Stomach smooth muscle (tissue), 2 donors: ENCODE data around the gene SYPL2.

Experiments used
- H3K27ac ChIP-seq: one replicate; pipeline ENCODE4 v1.7.0; 2013; ENCODE audit warnings: mild to moderate bottlenecking, low read length, inconsistent platforms
- H3K27me3 ChIP-seq, 2 donors: one replicate each; pipeline ENCODE4 v1.7.0; 2013; ENCODE audit warnings: low read length in 2 of 2; ENCODE audit not compliant: insufficient read depth in 2 of 2, control insufficient read depth in 1 of 2
- H3K36me3 ChIP-seq, 2 donors: one replicate each; pipeline ENCODE4 v1.7.0; 2013; ENCODE audit warnings: low read length in 2 of 2; ENCODE audit not compliant: control insufficient read depth in 2 of 2, insufficient read depth in 2 of 2
- H3K4me1 ChIP-seq: one replicate; pipeline ENCODE4 v1.7.0; 2013; ENCODE audit warnings: low read length; ENCODE audit not compliant: control insufficient read depth, insufficient read depth
- H3K4me3 ChIP-seq, 2 donors: one replicate each; pipeline ENCODE4 v1.7.0; 2013; ENCODE audit warnings: low read length in 2 of 2
- H3K9ac ChIP-seq, 2 donors: one replicate each; pipeline ENCODE4 v1.7.0; 2013; ENCODE audit warnings: low read length in 2 of 2, mild to moderate bottlenecking in 1 of 2
- H3K9me3 ChIP-seq, 2 donors: one replicate each; pipeline ENCODE4 v1.7.0; 2013; ENCODE audit warnings: low read length in 2 of 2; ENCODE audit not compliant: control insufficient read depth in 2 of 2
- donor health status: healthy.
- donor health status: Pancreatic carcinoma.

Gene SYPL2

DNA sequence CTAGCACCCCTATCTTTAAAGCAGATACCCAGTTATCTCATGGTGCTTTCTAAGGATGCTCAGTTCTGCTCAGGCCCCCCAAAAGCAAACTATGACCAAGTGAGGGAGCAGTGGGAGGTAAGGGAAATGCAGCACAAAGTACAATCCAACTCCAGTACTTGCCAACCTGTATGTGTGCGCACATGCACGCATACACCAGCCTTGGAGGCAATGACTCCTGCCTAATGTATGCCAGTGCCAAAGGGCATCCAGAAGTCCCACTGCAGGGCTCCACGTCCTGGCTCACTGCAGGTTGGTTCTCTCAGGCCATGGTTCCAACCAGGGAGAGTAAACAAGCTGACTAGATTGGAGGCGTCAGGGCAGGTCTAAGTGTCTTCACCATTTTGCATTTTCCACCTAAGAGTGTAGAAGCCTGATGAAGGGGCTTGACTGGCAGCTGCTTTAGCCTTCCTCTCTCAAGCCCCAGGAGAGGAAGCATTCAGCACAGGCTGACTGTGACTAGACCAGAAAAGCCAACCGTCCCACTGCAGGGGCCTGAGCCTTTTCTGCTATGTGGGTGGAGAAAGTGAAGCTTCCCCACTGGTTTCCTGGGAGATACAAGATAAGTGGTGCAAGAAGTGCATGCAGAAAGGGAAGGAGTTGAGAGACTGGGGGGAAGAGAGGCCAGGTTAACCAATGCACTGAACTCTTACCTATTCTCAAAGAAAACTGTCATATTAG is 35.5 kb downstream of the SYPL2 start:
- no peaks in the 10 kb centered on the region for H3K27me3 ChIP-seq
- H3K9ac ChIP-seq: no peak overlapping the region
- H3K9me3 ChIP-seq: no peaks in the 10 kb centered on the region
- H3K27ac ChIP-seq: peak overlapping the region; percentile 58
- peaks cover 4 to 21% of the 10 kb centered on the region in 2 donors for H3K36me3 ChIP-seq
- peaks cover 58% of the 10 kb centered on the region for H3K4me1 ChIP-seq
- peak overlapping the region in 1 of 2 donors; percentile 29 for H3K4me3 ChIP-seq

DNA sequence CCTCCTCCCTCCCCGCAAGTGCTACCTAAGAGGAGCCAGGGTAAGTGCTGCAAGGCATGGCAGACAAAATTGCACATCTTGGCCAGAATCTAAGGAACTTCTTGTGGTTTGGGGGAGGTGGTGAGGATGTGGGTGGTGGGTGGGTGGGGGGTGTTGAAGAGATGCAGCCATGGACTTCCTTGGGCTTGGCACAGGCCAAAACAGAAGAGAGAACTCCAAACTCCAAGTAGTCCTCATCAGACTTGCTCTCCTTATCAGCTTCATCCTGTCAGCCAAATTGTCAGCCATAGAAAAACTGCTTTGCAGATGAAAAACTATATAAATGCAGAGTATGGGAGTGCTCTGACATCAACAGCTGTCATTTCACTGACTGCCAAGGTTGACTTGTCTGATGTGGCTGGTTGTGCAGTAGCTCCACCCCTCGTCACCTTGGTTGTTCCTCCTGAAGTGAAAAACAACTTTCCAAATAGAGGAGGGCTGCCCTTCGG is 36.1 kb downstream of the SYPL2 start:
- H3K9ac ChIP-seq: no peak overlapping the region
- H3K4me1 ChIP-seq: peaks cover 58% of the 10 kb centered on the region
- H3K9me3 ChIP-seq: no peaks in the 10 kb centered on the region
- no peak overlapping the region for H3K4me3 ChIP-seq
- peaks cover 3 to 14% of the 10 kb centered on the region in 2 donors for H3K36me3 ChIP-seq
- no peaks in the 10 kb centered on the region for H3K27me3 ChIP-seq
- peak overlapping the region; percentile 58 for H3K27ac ChIP-seq

DNA sequence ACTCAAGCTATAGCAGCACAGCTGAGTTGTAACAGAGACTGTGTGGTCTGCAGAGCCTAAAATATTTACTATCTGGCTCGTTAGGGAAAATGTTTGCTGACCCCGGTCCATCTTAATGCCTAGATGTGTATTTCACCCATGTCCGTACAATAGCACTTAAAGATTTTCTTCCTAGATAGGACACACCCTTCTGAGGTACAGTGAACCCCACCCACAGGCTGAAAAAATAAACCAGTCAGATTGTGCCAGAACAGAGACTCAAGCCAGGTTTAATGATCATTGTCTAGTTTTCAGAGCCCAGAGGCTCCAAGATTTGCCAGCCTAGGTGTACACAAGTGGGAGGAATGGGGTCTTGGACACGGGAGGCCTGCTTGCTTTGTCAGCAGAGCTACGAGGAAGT is 37.6 kb downstream of the SYPL2 start:
- Histone ChIP-seq H3K4me3 (no peak overlapping the region), H3K27ac (no peak overlapping the region), H3K4me1 (peaks cover 58% of the 10 kb centered on the region), H3K9me3 (no peaks in the 10 kb centered on the region), H3K27me3 (no peaks in the 10 kb centered on the region), H3K9ac (peak overlapping the region in 1 of 2 donors; percentile 21), H3K36me3 (peaks cover 9 to 13% of the 10 kb centered on the region in 2 donors)

DNA sequence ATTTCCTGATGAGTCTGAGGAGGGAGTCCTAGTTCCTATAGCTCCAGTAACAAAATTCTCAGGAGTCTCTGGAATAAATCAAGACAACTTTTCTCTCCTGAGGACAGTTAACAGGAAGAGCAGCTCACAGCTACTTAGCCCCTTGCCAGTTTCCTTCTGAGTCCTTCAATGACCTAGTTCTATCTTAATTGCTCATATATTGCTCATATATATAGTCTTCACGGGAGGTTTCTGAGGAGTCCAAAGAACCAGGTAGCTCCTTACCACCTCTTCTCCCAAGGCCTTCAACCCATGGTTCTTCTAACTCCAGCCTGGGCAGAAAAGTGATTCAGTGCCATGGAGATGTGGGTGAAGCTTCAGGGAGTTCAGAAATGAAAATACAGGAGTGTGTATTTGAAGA is 38.6 kb downstream of the SYPL2 start:
- H3K4me3 ChIP-seq: no peak overlapping the region
- H3K9me3 ChIP-seq: no peaks in the 10 kb centered on the region
- no peak overlapping the region for H3K27ac ChIP-seq
- peaks cover 54% of the 10 kb centered on the region for H3K4me1 ChIP-seq
- H3K9ac ChIP-seq: no peak overlapping the region
- no peaks in the 10 kb centered on the region for H3K27me3 ChIP-seq
- H3K36me3 ChIP-seq: peaks cover 9 to 13% of the 10 kb centered on the region in 2 donors

DNA sequence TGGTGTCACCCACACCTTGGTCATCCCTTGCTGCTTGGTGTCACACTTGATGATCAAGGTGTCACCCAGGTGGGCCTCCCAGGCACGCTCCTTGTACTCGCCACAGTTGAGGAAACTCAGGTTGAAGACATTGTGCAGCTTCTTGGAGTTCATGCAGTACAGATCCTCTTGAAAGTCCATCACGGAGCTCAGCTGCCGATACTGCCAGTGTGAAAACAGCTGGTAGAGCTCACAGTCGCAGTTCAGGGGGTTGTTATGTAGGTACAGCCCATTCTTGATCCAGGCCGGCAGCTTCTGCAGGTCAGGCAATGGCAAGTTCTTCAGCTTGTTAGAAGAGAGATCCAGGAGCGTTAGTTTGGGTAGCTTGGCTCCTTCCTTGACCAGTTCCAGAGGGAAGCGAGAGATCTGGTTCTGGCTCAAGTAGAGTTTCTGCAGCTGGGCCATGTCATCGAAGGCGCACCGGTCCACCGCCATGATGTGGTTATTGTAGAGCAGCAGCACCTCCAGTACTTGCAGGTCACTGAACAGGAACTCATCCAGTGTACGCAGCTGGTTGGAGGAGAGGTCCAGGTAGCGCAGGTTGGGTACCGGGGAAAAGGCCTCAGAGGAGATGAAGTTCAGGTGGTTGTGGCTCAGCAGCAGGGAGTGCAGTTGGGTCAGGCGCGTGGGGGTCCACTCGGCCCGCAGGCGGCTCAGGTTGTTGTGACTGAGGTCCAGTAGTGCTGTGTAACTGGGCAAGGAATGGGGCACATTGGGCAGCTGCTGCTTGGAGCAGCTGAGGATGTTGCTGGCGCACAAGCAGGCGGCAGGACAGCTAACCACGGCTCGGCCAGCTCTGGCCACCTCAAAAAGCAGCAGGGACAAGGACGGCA is 41.9 kb downstream of the SYPL2 start:
- peak overlapping the region; percentile 78 to 88 for H3K4me3 ChIP-seq
- no peak overlapping the region for H3K27ac ChIP-seq
- H3K9me3 ChIP-seq: no peaks in the 10 kb centered on the region
- peaks cover 32% of the 10 kb centered on the region for H3K4me1 ChIP-seq
- peaks cover 7 to 9% of the 10 kb centered on the region in 2 donors for H3K36me3 ChIP-seq
- no peak overlapping the region for H3K9ac ChIP-seq
- no peaks in the 10 kb centered on the region for H3K27me3 ChIP-seq

DNA sequence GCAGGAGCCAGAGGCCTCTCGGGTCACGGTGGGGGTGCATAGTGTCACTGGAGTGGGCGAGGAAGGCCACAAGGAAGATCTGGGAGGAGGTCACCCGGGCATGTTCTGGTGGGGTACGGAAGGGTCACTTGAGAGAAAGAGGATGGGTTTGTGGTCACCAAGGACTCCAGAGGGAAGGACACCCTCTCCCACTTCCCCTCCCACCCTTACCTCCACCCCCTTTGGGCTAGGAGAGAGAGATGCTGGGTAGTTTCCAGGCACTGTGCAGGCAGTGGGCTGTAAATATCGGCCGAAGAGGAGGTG is 42.5 kb downstream of the SYPL2 start:
- H3K36me3 ChIP-seq: peaks cover 7 to 9% of the 10 kb centered on the region in 2 donors
- peak overlapping the region; percentile 78 to 88 for H3K4me3 ChIP-seq
- peak overlapping the region; percentile 74 for H3K9ac ChIP-seq
- no peaks in the 10 kb centered on the region for H3K9me3 ChIP-seq
- no peaks in the 10 kb centered on the region for H3K27me3 ChIP-seq
- H3K4me1 ChIP-seq: peaks cover 32% of the 10 kb centered on the region
- H3K27ac ChIP-seq: no peak overlapping the region

DNA sequence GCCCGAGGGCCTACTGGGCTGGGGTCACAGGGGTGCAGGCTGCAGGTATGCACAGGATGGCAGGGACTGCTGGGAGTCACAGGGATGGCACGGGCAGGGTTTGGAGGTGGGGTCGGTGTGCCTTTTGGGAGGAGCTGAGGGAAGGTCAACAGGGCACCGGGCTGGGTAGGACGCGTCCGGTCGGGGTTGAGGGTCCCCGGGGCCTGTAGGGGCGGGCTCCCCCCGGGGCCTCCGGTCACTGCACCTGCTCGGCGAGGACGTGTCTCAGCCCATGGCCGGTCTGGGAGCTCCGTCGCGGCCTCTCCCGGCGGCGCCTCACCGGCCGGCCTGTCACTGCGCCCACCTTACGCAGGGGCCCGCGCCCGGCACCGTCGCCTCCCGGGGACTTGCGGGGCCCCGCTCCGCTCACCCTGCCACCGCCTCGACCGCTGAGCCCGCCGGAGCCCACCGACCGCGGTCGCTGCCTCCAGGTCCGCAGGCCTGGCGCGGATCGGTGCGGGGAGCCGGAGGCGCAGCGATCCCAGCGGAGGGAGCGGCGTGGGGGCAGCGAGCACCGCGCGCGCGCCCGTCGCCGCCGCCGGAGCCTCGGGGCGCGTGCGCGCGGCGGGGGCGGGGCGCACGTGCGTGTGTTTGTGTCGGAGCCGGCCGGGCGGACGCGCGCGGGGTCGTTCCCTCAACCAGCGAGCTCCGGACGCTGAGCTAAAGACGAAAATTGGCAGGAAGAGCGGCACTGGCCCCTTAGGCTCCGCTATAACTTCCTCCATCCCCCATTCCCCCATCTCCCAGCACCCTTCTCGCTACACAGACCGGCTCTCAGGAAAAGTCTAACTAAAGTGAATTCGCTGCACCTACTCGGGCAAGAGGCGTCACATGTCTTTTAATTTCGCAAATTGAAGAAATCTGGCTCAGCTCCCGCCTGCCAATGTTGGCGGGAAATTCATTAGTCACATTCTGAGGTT is 43.1 kb downstream of the SYPL2 start, which contains the start of gene AMIGO1:
TSS of gene AMIGO1 (minus strand) at position 552 of the 959 bp plus-strand sequence. CDS start 815 bp downstream, outside the sequence.
- peak within 1 kb of the TSS; percentile 74 to 81 for H3K9ac ChIP-seq

DNA sequence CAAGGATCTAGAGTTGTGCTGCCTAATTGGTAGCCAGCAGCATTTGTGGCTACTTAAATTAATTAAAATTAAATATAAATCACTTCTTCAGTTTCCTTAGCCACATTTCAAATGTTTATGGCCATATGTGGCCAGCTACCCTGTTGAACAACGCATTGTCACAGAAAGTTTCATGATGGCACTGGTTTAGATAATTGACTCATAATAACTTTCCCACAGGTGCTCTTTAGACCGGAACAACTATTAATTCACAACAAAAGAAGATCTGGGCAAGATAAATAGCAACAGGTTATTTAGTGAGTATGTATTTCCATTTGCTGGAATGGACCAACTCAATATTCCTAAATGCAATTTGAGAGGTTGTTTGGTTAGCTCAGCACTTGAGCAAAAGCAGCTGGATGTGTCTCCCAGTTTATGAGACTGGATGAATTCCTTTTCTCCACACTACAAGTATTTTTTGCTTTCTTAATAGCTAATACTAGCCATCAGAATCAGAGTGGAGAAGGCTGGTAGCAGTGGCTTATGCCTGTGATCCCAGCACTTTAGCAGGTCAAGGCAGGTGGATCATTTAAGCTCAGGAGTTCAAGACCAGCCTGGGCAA is 46.9 kb downstream of the SYPL2 start:
- H3K9ac ChIP-seq: no peak overlapping the region
- no peak overlapping the region for H3K4me3 ChIP-seq
- peaks cover 19% of the 10 kb centered on the region for H3K4me1 ChIP-seq
- H3K27me3 ChIP-seq: no peaks in the 10 kb centered on the region
- no peak overlapping the region for H3K27ac ChIP-seq
- H3K36me3 ChIP-seq: peaks cover 0 to under 1% of the 10 kb centered on the region in 2 donors
- no peaks in the 10 kb centered on the region for H3K9me3 ChIP-seq

More for the DNA sequence above, 43.1 kb downstream of the SYPL2 start, which contains the start of gene AMIGO1:
- Histone ChIP-seq H3K4me1 (peaks cover 32% of the 10 kb centered on the region), H3K36me3 (peaks cover 7 to 9% of the 10 kb centered on the region in 2 donors), H3K9me3 (no peaks in the 10 kb centered on the region), H3K27me3 (no peaks in the 10 kb centered on the region), H3K4me3 (peak within 1 kb of the TSS; percentile 88 to 91), H3K27ac (peak within 1 kb of the TSS; percentile 11)

DNA sequence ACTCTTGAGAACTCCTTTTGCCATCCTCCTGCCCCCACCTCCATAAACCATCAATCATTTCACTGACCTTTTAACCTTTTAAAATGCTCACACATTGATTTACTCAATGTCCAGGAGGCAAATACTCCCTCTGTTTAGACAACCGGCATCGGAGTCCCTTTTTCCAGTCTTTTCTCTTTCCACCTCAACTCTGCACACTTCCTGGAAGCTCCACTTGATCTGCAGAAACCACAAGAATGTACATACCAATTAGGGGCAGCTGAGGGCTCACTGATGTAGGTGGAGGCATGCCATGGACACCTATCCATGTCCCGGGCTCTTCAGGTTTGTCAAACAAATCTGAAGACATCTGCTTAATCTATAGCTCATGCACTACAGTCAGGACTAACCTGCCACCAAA is 48.5 kb downstream of the SYPL2 start:
- no peak overlapping the region for H3K4me3 ChIP-seq
- peaks cover 7% of the 10 kb centered on the region for H3K4me1 ChIP-seq
- no peaks in the 10 kb centered on the region for H3K36me3 ChIP-seq
- no peak overlapping the region for H3K27ac ChIP-seq
- no peaks in the 10 kb centered on the region for H3K9me3 ChIP-seq
- no peaks in the 10 kb centered on the region for H3K27me3 ChIP-seq
- H3K9ac ChIP-seq: no peak overlapping the region

DNA sequence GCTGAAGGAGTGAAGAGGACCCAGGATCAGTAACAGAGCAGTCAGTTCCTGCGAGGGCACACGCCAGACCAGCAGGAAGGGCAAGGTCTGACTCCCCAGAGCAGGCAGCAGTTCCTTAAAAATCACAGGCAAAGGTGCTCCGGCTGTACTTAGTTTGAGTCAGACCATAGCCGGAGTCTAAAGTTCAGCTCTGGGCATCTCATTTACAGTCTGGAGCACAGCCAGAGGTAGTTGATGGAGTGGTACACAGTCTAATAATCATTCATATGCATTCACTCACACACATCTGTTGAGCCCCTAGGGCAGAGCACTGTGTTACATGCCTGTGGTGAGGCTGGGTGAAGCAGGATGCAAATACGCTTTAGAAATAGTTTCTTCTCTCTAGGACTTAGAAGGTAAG is 50.5 kb downstream of the SYPL2 start:
- Histone ChIP-seq H3K27ac (no peak overlapping the region), H3K4me1 (no peaks in the 10 kb centered on the region), H3K9me3 (no peaks in the 10 kb centered on the region), H3K27me3 (peaks cover 0 to 2% of the 10 kb centered on the region in 2 donors), H3K36me3 (no peaks in the 10 kb centered on the region), H3K9ac (no peak overlapping the region), H3K4me3 (no peak overlapping the region)
